AG08395 (cell line): ENCODE results near the gene SEMA4F.
"Not testable (repeated sequence)": the region's sequence is repeated elsewhere in the genome, so short reads cannot be mapped to it uniquely, and the experiment has no call there.

ENCODE experiments used
- DNase-seq: peaks from one replicate; pipeline ENCODE4 v3.0.0; 2012; ENCODE audit warnings: mixed read lengths, low spot score

The SEMA4F gene, protein sequence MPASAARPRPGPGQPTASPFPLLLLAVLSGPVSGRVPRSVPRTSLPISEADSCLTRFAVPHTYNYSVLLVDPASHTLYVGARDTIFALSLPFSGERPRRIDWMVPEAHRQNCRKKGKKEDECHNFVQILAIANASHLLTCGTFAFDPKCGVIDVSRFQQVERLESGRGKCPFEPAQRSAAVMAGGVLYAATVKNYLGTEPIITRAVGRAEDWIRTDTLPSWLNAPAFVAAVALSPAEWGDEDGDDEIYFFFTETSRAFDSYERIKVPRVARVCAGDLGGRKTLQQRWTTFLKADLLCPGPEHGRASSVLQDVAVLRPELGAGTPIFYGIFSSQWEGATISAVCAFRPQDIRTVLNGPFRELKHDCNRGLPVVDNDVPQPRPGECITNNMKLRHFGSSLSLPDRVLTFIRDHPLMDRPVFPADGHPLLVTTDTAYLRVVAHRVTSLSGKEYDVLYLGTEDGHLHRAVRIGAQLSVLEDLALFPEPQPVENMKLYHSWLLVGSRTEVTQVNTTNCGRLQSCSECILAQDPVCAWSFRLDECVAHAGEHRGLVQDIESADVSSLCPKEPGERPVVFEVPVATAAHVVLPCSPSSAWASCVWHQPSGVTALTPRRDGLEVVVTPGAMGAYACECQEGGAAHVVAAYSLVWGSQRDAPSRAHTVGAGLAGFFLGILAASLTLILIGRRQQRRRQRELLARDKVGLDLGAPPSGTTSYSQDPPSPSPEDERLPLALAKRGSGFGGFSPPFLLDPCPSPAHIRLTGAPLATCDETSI

DNA sequence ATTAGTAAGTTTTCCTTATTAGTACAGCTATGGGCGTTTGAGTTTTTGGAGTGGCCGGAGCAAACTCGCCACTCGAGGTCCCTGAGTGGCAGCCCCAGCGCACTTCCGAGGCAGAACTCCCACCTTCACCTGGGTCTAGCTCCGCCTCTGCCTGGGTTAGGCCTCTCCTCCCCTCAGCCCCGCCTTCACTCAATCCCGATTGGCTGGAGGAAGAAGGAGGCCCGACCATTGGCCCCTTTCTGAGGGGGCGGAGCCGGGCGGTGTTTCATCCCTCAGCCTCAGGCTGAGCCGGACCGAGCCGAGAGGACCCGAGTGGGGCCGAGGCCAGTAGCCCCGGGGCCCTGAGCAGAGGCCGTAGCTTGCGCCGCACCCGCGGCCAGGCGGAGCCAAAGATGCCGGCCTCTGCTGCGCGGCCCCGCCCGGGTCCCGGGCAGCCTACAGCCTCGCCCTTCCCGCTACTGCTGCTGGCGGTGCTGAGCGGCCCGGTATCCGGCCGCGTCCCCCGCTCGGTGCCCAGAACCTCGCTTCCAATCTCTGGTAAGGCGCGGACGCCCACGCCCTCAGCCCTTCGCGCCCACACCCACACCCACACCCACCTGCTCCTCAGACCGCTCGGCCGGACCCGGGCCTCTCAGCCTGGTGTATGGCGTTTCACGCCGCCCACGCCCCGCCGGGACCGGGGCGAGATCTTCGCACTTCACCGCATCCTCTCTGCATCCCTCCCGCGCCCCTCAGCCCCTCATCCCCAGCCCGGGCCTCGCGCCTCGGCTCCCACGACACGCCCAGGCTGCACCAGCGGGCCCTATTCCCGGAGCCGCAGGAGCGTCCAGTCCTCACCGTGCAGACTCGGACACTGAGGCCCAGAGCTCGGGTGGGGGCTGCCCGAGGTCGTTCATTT is at the start of gene SEMA4F:
Gene SEMA4F (plus strand): TSS at position 263 of the 898 bp plus-strand sequence. CDS start 130 bp downstream, at position 393.
- peak; percentile 98 for DNase-seq

DNA sequence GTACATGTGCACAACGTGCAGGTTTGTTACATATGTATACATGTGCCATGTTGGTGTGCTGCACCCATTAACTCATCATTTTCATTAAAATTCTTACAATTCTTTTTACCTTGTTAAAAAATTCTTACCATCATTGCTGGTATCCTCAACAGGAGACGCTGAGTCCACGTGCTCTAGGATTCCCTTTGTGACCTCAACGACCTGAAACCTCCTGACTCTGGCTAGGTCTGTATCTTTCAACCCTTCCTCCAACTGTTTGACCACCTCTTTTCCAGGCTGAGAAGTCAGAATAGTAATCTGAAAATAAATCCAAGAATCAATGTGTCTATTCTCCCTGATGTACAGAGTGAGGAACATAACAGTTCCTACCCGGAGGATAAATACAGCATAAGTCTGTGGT is 47.1 kb upstream of the SEMA4F start:
- DNase-seq, result no peak

GRCh38 chr2:74617122-74617521 is 36.9 kb upstream of the SEMA4F start:
- peak; percentile 16 for DNase-seq

- DNase-seq, result no peak
These were observed 35.5 kb upstream of the SEMA4F start for GRCh38 chr2:74618410-74619083.

DNA sequence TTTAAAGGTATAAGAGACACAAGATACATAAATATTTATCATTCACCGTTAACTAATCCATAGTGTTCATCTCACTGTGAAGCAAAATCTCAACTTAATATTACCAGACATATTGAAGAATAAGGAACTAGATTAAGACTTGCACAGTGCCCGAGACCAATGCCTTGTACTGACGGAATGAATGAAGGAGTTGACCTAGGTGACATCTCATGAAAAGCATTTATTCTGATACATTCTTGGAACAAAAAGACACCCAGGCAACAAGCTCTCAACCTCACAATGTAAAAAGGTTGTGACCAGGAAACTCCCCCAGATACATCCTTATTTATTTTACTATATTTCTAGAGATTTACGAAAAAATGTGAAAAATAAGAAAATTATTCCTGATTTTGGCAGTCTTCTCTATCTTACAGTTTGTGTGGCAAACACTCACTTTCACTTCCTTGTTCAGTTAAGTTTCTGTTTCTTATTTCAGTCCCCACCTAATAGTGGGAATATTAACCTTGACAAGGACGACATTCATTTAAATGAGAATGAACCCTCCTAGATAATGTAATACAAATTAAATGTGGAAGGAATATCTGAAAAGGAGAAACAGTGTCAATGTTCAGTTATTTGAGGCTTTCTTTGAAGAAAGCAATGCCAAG is 34.3 kb upstream of the SEMA4F start:
- DNase-seq, result no peak

- DNase-seq, result no peak
These were observed 33.4 kb upstream of the SEMA4F start for GRCh38 chr2:74620671-74621070.

DNA sequence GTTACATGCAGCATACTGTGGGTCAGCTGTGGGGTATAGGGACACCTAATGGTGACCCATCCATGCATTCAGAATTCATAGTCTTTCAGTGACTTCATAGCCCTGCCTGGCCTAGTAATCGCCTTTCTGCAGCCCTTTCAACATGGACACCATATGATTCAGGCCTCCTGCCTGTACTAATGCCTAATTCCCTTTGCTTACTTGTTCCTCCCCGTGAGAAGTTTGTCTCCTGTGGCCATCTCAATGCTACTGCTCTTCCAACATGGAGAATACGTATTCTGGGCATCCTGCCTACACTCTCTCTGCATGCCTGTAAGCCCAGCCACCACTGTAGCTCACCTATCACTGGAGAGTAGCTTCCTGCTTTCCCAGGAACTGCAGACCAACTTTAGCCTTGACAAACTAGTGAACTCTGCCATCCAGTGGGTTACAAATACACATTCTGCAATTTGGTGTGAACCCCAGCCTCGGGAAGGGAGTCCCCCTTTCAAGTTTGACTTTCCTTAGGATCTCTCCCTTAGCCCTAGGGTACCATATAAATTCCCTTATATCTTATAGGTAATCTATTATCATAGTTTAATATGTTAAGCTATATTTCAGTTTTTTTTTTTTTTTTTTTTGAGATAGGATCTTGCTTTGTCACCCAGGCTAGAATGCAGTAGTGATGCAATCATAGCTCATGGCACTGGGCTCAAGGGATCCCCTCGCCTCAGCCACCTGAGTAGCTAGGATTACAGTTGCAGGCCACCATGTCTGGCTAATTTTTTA is 28.2 kb upstream of the SEMA4F start:
- DNase-seq, result no peak

DNA sequence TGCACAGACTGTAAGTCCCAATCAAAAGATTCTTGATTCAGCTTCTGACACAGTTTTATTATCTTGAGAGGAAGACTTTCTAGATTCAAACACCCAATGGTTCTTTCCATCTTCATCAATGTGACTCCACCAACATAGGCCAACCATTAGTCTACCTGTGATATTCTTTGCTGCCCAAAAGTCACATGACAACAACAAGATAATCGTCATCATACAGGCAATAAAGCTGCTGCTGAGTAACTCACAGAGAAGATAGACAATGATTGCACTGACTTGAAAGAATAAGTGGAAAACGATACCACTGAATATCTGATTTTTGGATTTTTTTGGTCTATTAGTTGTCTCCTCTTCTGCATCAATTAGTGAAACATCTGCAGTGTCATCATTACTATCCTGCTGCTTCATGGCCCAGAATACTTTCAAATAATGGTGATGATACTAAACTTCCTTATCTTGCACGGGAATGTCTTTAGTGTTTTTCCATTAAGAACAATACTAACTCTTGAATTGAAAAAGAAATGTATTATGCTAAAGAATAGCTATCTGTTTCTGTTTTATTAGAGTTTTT is 25.4 kb upstream of the SEMA4F start:
- no peak for DNase-seq

DNA sequence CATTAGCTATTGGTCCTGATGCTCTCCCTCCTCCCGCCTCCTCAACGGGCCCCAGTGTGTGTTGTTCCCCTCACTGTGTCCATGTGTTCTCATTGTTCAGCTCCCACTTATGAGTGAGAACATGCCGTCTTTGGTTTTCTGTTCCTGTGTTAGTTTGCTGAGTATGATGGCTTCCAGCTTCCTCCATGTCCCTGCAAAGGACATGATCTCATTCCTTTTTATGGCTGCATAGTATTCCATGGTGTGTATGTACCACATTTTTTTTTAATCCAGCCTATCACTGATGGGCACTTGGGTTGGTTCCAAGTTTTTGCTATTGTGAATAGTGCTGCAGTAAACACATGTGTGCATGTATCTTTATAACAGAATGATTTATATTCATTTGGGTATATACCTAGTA is 23.6 kb upstream of the SEMA4F start:
- not testable (repeated sequence) for DNase-seq

GRCh38 chr2:74632209-74632938 is 21.7 kb upstream of the SEMA4F start:
- DNase-seq, result peak; percentile 17

- no peak for DNase-seq
These were observed 21.1 kb upstream of the SEMA4F start for GRCh38 chr2:74632939-74633312.

DNA sequence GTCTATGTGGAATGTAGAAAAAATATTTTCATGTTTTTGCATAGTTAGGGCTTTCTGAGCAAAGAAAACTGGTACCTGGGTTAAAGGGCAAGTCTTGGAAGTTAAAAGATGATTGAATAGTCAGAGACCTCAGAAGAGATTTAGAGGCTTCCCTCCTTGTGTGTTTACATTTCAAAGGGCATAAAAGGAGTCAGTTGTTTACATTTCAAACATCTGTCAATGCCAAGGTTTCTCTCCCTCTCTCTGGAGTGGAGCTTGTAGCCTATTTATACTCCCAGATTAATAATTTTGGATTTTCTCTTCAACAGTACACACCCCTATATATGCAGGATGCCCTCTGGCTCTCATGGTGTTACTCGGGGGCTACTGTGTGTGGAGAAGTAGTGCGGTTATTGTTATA is 14.5 kb upstream of the SEMA4F start:
- DNase-seq, result no peak

GRCh38 chr2:74645344-74645743 is 8.7 kb upstream of the SEMA4F start:
- no peak for DNase-seq

DNA sequence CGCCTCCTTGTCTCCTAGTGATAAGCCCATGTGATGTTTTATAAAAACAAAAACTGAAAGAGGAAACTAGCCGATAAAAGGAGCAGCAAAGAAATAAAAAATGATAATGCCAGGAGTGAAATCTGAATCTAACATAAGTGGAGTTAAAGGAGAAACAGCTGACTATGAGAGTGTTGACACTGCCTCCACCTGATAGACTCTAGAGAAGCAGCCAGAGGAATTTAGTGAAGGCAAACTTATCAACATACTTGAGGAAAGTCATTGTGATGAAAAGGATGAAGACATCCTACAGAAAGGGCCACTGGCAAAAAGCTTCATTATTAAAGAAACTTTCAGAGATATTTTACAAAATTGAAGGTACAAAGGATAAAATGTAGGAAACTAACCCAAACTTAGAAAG is 7.8 kb upstream of the SEMA4F start:
- no peak for DNase-seq

GRCh38 chr2:74646834-74647482 is 7.1 kb upstream of the SEMA4F start:
- DNase-seq, result no peak

DNA sequence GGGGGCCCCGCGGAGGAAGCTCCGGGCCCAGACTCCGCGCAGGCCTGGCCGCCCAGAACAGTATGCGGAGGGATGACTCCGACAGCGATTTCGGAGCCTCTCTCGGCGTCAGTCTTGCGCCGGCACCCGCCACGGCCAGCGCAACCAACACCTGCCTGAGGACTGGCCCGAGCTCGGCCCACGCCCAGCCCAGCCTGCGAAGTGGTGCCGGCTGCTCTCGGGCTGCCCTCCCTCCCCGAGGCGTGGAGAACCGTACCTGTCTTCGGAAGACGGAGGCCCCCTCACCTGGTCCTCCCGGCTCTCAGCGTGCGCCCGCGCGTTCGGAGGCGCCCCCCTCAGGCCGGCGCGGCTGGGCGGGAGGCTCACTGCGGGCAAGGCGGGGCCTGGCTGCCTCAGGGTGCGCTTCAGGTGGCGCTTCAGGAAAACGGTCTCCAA is 6.0 kb upstream of the SEMA4F start, which contains the start of gene M1AP:
Gene M1AP (minus strand): TSS at position 322 of the 435 bp plus-strand sequence. CDS start 8,055 bp downstream, outside the sequence.
- DNase-seq, result no peak

GRCh38 chr2:74653589-74653984 is 460 bp upstream of the SEMA4F start:
- DNase-seq, result no peak

DNA sequence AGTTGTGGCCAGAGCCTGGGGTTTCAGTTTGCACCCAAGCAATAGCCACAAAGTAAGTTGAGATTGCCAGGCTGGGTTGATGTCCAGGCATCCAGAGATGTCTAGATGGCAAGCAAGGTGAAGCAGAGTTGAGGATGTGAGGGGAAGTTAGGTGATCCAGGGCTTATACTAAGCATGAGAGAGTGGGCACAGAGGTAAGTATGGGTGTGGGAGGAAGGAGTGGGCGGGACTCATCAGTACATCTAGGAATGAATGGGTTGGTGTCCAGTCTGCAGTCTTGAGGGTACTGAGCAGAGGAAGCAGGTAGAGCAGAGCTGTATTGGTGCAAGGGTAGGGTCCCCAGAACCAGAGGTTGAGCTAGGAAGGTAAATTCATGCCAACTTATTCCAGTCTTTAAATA is 1.5 kb downstream of the SEMA4F start:
- no peak for DNase-seq

GRCh38 chr2:74658516-74658915 is 4.5 kb downstream of the SEMA4F start:
- DNase-seq, result peak; percentile 91
